Measurements from ENCODE around the gene TFF3.
"Not testable (repeated sequence)": the region's sequence is repeated elsewhere in the genome, so short reads cannot be mapped to it uniquely, and the experiment has no call there.

The TFF3 gene

DNA sequence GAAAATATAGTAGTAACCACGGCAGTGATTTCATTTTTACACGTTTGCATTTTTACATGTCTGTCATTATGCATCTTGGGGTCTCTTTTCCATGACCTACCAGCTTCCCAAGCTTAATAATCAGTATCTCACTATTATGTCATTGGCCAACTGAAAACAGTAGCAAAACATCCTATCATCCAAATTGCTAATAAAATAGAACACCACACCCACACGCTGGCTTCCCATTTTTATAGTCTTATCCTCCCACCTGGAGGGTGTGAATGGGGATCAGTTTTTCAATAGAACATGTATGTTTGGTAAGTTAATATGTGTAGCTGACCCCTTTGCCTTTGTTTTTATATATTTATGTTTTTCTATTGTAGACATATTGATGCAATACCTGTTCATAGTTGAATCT is 11.8 kb downstream of the TFF3 start:
- DNase-seq, result no peak

DNA sequence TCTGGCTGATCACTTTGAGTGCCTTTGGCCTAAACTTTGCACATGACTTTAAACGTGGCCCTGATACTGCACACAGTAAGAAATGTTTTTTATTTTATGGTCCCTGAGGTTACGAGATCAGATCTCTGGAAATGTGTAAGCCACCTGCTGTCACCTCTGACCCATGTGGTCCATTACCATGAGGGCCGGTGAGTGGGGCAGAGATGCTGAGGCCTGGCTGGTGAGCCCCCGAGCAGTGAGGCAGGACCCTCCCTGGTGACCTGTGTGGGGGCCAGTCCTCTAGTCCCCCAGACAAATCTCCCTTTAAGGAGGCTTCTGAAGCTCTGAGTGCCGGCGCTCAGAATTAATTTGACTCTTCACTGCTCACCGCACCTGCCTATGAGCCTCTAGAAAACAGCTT is 12.4 kb downstream of the TFF3 start:
- DNase-seq, result no peak

DNA sequence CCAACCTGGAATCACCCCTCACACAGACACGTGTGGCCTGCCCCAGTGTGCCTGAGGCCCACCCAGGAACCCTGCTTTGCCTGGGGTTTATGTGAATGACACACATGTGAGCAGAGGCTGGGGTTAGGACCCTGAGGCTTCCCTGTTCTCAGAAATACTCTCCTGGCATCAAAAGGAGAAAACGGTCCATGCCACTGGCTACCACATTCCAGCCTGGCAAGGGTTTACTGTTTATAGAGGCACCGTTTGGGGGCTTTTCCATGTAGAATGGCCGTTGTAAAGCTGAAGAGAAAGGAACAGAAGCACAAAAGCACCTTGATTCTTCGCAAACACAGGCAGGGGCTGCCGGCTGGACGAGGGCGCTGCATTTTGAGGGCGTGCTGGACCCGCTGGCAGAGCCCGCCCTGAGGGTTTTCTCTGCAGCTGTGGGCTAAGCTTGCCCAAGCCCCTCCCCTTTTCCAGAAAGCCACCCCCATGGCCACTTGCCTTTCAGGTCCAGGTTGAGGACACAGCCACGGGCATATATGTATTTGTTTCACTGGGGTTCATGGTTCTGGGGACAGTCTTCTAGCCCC is 13.0 kb downstream of the TFF3 start:
- DNase-seq, result no peak

DNA sequence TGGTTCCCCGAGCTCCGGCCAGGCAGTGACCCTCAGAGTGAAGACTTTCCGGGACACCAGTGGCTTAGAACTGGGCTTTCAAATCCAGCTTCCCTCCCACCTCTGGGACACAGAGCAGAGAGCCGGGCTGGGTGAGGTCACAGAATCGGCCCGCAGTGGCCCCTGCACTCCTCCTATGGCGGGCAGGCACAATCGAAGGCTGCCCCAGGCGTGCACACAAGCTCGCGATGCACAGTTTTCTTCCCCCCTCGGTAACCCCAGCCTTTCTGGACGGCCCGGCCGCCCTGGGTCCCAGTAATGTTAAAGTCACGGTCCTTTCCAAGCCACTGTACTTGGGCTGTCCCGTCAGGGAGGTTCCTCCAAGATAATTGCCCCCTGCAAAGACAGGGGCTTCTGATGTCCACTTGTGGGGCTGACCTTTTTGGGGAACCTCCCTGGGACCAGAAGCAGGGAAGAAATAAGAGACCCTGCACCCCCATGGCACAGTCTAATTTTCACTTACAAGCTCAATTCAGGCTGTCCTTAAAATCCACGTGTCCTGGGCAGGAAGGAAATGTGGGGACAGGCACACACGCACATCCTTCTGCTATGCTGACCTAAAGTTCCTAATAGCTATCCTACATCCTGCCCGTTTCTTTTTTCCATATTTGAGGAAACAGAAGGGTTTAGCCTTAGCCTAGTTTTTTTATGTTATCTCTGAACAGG is 13.7 kb downstream of the TFF3 start:
- peak; percentile 19 for DNase-seq

DNA sequence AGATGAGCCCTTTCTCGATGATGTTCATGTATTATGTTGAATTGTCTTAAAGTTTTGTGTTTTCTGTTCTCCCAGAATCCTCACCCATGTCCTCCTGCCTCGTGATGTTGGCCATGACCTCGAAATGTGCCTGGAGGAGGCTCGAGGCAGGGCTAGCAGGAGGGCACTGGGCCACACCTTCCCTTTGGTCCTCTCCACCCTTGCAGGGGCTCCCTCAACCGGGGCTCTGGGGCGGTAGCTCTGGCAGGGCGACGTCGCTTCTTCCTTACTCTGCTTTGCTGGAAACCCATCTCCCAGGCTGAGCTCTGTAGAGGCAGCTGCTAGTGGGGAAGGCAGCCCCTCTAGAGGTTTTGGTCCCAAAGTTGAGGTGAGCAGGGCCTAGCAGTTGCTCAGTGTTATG is 14.3 kb downstream of the TFF3 start:
- DNase-seq, result no peak

DNA sequence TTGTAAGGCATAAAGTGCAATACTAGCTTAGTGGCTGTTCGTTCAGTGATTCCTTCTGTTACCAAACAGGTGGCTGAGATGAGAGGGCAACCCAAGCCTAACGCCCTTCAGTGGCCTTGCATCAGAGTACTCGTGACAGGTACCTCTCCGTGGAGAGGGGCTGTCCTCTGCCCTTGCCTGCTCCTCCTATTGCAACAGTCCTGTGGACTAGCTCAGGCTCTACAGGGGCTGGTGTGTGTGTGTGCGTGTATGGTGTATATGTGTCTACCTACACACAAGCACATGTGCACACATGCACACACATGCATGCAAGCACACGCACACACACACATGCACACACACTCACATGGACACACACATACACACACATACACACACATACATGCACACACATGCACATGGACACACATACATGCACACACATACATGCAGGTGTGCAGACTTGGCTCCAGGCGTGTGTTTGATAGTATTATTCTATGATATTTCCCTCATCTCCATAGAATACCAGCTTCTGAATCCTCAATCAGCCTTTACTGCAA is 15.1 kb downstream of the TFF3 start:
- no peak for DNase-seq

DNA sequence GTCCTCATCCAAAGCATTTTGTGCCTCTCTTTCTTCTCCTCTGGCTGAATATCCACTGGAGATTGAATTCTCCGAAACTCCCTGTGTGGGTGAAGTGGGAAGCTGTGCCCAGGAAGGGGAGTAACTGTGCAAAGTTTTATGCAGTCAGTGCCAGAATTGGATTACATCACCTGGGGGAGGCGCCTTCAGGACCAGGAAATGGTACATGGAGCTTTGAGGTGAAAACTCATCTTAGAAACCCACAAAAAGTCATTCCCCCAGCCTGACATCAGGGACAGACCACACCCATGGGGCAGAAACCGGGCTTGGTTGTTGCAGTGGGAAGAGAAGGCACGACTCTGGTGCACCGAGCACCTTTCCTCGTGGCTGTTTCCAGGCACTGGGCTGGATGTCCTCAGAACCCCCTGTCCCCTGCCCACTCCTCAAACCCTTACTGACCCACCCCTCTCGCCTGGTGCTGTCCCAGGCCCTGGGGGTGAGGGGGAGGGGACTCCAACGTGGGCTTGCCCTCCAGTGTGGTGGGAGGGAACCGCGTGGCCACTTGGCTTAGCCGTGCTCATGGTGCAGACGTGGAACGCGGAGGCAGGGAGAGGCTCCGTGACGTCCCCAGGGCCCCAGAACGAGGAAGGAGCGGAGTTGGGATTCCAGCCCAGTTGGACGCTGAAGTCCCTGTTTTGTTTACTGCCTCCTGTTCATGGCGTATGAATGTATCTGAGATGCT is 15.7 kb downstream of the TFF3 start:
- DNase-seq, result no peak

DNA sequence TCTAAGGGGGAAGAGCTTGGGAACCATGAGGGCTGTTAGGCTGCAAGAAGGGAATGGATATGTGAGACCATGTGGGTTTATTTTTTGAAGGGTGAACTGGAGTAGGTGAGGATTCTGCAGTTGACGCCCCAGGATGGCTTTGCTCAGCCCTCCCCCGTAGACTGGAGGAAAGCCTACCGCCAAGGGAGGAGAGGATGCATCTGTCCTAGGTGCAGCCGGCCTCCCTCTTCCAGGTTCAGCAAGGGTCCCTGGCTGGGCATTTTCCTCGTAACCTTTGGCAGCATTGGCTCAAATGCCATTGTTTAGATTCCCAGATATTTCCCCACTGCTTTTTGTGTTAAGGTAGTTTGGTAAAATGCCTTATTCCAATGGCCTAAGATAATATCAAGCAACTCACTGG is 16.6 kb downstream of the TFF3 start:
- DNase-seq, result no peak

DNA sequence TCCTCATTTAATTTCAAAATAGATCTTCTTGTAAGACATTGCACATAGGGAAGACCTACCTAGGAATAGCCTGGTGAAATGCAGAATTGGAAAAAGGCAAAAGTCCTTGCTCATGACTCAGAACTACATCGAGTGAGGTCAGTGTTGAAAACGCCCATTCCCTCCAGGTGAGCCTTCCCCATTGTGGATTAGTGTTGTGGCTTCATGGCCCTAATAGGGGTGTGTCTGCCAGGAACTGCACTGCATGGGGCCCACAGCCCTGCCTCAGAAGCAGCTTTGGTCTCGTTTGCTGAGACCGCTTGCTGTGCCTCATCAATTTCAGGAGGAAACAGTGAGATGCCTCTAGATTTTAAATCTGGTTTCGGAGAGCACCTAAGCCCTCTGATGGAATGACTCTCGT is 17.0 kb downstream of the TFF3 start:
- no peak for DNase-seq

DNA sequence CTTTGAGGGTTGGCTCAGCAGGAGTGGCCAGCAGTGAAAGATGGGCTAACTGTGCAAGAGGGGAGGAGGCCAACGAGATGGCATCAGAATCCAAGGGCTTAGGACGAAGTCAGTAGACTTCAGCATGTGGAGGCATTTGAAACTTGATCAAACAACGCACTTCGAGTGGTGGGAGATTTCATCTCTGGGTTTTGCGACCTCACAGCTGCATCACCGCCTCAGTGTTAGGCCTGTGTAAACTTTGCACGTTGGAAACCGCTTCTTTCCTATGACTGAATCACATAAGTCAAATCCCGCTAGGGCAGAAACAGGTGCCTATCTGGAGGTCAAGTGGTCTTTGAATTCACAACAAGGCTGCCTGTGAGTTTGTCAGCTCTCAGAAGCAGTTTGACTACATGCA is 17.8 kb downstream of the TFF3 start:
- no peak for DNase-seq

DNA sequence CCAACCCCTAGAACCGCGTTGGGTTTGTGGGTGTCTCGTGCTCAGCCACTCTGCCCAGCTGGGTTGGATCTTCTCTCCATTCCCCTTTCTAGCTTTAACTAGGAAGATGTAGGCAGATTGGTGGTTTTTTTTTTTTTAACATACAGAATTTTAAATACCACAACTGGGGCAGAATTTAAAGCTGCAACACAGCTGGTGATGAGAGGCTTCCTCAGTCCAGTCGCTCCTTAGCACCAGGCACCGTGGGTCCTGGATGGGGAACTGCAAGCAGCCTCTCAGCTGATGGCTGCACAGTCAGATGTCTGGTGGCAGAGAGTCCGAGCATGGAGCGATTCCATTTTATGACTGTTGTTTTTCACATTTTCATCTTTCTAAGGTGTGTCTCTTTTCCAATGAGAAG is 18.7 kb downstream of the TFF3 start:
- no peak for DNase-seq

DNA sequence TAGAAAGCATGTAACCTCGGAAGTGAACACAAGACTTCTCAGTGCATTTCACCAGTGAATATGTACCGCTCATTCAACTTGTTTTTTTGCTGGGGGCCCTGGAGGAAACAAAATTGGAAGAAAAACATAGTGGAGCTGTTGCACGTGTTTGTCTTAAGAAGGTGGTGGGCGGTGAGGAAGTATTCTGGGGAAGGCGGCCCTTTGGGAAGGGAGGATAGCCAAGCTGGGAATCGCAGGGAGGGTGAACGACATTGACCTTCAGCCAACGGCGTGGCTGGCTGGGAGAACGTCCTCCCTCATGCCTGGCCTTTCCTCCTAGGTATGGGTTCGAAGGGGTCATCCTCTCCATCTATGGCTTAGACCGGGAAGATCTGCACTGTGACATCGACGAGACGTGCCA is 19.4 kb downstream of the TFF3 start:
- DNase-seq, result no peak

DNA sequence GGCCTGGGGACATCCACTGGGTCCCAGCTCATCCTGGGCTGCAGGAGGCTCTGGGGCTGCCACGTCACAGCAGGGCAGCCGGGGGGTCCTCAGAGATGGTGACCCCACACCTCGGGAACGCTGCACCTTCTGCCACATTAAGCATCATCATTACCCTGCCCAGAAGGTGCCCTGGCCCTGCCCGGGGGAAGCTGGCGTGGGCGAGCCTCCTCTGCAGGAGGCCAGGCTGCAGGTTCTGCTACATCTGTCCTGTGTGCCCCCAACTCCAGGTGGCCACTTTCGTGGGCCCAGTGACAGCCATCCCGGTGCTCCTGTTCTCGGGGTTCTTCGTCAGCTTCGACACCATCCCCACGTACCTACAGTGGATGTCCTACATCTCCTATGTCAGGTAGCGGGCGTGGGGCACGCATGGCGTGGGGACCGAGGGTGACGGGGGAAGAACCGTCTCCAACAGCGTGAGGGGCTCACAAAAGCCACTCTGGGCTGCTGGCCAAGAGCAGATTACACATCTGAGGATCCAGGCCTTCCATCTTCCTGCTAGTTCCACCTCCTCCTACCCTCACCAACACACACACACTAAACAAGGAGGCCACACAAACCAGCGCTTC is 20.8 kb downstream of the TFF3 start:
- DNase-seq, result no peak

DNA sequence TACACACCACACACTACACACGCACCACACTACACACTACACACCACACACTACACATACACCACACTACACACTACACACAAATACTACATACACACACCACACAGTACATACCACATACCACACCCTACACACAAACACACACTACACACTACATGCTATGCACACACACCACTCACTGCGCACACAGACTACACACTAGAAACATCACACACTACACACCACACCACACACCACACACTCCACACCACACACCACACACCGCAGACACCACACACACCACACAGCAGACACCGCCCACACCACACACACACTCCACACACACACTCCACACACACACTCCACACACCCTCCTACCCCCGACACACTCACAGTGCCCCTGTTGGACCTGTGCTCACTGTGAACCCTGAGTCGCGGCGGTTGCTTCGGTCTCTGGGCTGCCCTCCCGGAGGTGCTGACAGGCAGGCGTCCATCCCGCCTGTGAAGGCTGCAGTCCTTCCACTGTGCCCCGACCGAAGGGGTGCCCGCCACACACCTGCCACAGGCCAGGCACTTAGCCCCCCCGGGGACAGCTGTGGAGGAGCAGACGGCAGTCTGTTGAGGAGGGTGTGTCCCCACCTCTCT is 21.4 kb downstream of the TFF3 start:
- no peak for DNase-seq

DNA sequence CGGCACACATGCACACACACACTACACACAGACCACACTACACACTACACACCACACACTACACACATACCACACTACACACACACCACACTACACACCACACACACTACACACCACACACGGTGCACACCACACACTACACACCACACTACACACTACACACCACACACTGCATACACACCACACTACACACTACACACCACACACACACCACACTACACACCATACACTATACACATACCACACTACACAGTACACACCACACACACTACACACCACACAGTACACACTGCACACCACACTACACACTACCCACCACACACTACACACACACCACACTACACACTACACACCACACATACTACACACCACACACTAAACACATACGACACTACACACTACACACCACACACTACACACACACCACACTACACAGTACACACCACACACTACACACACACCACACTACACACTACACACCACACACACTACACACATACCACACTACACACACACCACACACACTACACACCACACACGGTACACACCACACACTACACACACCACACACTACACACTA is 22.6 kb downstream of the TFF3 start:
- not testable (repeated sequence) for DNase-seq

DNA sequence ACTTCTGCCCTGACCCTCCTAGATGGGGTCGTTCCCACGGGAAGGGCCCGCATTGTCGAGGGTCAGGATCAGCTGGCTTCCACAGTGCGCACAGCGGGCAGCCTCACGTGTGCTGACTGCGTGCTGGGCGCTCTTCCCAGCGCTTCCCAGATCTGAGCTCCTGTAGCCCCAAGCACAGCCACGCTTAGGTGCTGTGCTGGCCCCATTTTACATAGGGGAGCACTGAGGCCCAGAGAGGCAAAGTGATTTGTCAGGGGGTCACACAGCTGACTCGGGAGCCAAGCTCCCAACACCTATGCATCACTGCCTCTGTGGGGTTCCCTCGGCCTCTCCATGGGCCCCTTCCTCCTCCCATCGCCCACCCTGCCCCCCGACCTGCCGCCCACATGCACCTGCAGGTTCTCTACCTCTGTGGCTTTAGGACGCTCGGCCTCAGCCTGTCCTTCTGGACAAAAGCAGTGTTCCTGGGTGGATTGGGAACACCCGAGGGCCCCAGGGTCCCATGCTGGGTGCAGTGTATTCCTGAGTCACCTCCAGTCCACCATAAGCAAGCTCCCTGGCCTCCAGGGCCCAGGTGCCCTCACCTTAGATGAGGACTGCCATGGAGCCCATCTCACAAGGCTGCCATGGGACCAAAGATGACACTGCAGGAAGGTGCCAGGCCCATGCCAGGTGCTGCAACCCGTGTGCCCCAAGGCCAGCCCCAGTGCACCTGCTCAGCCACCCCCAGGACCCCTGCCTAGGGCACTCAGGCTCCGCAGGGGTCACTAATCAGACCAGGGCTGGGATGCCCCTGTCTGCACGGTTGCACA is 23.3 kb downstream of the TFF3 start:
- no peak for DNase-seq

DNA sequence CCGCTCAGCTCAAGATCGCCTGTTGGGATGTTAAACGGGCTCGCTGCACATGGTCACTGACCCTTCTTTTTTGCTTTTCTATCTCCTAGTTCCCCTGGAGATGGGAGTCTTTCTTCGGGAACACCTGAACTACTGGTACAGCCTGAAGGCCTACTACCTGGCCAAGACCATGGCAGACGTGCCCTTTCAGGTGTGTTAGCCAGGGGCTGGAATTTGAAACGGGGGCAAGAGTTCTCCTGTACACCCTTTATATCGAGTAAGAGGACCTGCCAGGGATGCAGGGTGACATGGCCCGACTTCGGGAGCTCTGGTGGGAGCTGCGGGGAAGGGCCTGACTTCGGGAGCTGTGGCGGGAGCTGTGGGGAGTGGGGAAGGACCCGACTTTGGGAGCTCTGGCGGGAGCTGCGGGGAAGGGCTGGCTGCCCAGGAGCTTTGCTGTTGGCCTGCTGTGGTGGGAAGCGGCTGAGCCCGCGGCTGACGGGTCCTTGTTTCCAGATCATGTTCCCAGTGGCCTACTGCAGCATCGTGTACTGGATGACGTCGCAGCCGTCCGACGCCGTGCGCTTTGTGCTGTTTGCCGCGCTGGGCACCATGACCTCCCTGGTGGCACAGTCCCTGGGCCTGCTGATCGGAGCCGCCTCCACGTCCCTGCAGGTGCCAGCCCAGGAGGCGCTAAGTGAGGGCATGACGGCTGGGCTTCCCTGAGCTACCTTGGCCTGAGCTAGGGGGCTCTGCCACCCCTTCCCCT is 24.0 kb downstream of the TFF3 start:
- DNase-seq, result no peak

DNA sequence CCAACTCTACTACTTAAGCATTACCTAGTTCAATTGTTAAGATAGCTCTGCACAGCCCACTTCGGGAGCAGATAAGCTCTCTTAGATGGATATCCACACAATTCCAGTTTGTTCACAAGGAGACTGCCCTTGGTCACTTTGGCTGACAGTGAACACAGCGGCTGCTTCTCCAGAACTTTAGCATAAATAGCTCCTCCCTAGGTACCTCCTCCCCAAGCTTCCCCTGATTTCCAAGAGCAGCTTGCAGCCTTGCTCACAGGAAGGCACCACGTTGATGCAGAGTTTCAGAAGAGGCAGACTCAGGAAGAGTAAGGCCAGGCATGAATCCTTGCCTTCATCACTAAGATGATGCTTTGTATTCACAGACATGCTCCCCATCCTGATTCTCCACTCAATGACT is 24.7 kb downstream of the TFF3 start:
- DNase-seq, result no peak

DNA sequence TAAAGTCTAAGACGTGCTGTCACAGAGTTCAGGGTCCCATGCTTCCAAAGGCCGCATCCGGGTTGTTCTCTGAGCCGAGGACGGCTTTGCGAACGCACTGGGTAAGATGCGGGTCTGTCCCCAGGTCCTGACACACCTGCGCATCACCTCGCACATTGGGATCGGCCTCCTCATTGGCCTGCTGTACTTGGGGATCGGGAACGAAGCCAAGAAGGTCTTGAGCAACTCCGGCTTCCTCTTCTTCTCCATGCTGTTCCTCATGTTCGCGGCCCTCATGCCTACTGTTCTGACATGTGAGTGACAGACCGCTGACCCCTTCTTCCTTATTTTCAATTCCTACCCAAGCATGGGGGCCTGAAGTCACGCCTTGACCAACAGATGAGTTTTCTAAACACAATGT is 25.3 kb downstream of the TFF3 start:
- DNase-seq, result no peak

DNA sequence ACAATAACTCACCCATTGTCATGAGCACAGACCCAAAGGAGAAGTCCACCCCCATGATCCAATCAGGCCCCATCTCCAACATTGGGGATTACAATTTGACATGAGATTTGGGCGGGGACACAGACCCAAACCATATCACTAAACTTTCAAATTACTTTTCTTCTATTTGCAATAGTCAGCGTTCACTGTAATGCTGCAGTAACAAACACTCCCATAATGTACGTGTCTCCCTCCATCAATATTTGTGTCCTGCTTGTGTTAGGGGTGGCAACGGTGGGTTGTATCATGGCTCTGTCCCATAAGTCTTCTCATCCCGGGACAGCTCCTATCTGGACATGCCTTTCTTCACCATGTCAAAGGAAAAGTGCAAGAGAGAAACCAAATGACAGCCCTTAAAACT is 26.2 kb downstream of the TFF3 start:
- no peak for DNase-seq
